GM12801 (cell line): ENCODE results near the gene SEPTIN2.

ENCODE experiments used
- TF ChIP-seq, protein P1 (sequence below): IDR thresholded peaks from one replicate; pipeline ENCODE4 v1.5.1; 2011; ENCODE audit warnings: control low read depth; ENCODE audit not compliant: insufficient read length; ENCODE audit errors: extremely low read depth

The SEPTIN2 gene

DNA sequence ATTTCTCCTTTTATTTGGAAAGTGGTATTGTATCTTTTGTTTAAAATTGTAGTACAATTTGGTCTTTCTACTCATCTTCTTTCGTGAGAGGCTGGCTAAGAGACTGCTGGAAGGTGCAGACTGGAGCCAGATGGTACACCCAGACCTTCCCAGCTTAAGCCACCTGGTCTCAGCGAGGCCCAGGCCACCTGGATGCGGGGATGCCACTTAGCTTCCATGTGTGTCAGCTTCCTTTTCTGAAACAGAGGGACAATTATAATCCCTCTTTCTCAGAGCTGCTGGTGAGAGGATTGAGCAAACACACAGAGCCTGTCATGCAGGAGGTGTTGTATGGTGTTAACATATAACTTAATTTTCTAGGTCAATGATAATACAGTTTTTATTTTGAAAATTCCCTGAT lies 57.7 kb downstream of the SEPTIN2 start:
- TF ChIP-seq, protein P1, sequence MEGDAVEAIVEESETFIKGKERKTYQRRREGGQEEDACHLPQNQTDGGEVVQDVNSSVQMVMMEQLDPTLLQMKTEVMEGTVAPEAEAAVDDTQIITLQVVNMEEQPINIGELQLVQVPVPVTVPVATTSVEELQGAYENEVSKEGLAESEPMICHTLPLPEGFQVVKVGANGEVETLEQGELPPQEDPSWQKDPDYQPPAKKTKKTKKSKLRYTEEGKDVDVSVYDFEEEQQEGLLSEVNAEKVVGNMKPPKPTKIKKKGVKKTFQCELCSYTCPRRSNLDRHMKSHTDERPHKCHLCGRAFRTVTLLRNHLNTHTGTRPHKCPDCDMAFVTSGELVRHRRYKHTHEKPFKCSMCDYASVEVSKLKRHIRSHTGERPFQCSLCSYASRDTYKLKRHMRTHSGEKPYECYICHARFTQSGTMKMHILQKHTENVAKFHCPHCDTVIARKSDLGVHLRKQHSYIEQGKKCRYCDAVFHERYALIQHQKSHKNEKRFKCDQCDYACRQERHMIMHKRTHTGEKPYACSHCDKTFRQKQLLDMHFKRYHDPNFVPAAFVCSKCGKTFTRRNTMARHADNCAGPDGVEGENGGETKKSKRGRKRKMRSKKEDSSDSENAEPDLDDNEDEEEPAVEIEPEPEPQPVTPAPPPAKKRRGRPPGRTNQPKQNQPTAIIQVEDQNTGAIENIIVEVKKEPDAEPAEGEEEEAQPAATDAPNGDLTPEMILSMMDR = no peak

- TF ChIP-seq, protein P1 = no peak
These were observed 59.6 kb downstream of the SEPTIN2 start for GRCh38 chr2:241375300-241375699.

DNA sequence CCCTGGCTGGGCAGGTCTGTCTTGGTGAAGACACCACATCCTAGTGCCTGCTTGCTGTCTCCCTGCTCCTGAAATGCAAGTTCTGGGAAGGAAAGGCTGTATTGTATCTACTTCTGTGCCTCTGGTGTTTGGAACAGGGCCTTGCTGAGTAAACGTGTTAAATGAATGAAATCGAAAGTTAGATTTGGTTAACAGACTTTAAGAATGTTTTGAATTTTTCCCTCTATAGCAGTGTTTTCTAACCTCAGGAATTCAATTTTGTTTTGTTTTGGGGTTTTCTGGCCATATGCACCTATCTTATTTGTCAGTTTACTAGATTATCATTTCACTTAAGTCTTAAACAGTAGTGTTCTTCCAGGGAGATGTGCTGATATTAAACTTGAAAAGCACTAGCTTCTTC lies 61.1 kb downstream of the SEPTIN2 start:
- TF ChIP-seq, protein P1 = no peak

GRCh38 chr2:241378816-241379215 lies 63.1 kb downstream of the SEPTIN2 start:
- TF ChIP-seq, protein P1 = no peak

GRCh38 chr2:241379481-241380480 lies 64.1 kb downstream of the SEPTIN2 start:
- TF ChIP-seq, protein P1 = no peak

DNA sequence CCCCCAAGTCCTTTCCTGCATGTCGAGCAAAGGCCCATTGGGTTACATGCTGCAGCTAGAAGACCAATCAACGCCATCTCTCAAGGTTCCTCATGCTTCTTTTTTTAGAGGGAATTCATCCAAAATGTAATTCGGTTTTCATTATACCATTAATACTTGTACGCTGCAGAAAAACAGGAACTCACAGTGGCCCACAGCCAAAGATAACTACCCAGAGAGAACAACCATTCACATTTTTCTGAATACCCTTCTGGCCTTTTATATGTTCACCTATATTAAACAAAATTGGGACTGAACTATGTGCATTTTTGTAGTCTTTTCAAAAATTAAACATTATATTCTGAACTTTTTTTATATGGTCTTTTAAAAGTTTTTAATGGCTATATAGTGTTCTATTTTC lies 66.1 kb downstream of the SEPTIN2 start:
- TF ChIP-seq, protein P1 = no peak

- TF ChIP-seq, protein P1 = no peak
These were observed 70.8 kb downstream of the SEPTIN2 start for GRCh38 chr2:241386519-241386918.
